Activated T-helper 2 cell treated with anti-CD3 and anti-CD28 coated beads, Interferon-gamma antibody, Interleukin-2, Interleukin-4, amounts not matched to agents 10 μg/mL and 5 μg/mL and 100 μg/mL, durations not matched to agents 14 hours and 24 hours and 36 hours (primary cell): Measurements from ENCODE around the gene STX8. TPM values are rescaled to one million over a fixed set of nuclear protein-coding genes. Genes with fewer than 3 reads are reported as not detected.

Source experiments
- DNase-seq: peaks from one replicate; pipeline ENCODE4 v3.0.0; 2021; ENCODE audit warnings: low spot score
- H3K27ac Mint-ChIP-seq: one replicate; pipeline ENCODE4 v1.8.0; 2021; ENCODE audit warnings: mixed read lengths
- H3K27me3 Mint-ChIP-seq: one replicate; pipeline ENCODE4 v1.8.0; 2021; ENCODE audit warnings: low read depth, mixed read lengths
- H3K36me3 Mint-ChIP-seq: one replicate; pipeline ENCODE4 v1.8.0; 2021; ENCODE audit warnings: low read depth, mixed read lengths
- H3K4me1 Mint-ChIP-seq: one replicate; pipeline ENCODE4 v1.8.0; 2021; ENCODE audit warnings: low read depth, mixed read lengths
- H3K4me3 Mint-ChIP-seq: one replicate; pipeline ENCODE4 v1.8.0; 2021; ENCODE audit warnings: low read depth, mild to moderate bottlenecking, moderate library complexity, mixed read lengths
- H3K9me3 Mint-ChIP-seq: one replicate; pipeline ENCODE4 v1.8.0; 2021; ENCODE audit warnings: mixed read lengths
- intact Hi-C: fragments of 100-400 bp; cut with micrococcal nuclease; formaldehyde crosslinking; loops from one replicate; pipeline ENCODE4 v1.15.1; 2023
- total RNA-seq: library from RNA; stranded (reverse); gene quantifications from 2 replicates; pipeline ENCODE4 v1.2.3, GENCODE V29; 2022

STX8 gene
- total RNA-seq, 1 donor from 2014 or later: 52.1 TPM

DNA sequence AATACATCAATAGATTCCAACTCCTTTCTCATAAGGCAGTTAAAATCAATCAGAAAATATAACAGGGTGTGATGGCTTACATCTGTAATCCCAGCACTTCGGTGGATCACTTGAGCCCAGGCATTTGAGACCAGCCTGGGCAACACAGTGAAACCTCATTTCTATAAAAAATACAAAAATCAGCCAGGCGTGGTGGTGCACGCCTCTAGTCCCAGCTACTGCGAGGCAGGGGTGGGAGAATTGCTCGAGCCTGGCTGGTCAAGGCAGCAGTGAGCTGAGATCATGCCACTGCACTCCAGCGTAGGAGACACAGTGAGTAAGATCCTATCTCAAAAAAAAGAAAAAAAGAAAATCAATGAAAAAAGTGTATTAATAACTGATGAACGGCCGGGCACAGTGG lies 295.7 kb downstream of the STX8 start:
- H3K4me1 Mint-ChIP-seq: peaks cover 5% of the 10 kb centered on the region
- H3K4me3 Mint-ChIP-seq: no peak overlapping the region
- H3K27me3 Mint-ChIP-seq: no peaks in the 10 kb centered on the region
- H3K9me3 Mint-ChIP-seq: no peaks in the 10 kb centered on the region
- no peak for DNase-seq
- intact Hi-C loops: loop anchor here (10.0 kb wide), 1 partner anchor 325 kb away; no protein-coding TSS in a partner anchor
- no peaks in the 10 kb centered on the region for H3K36me3 Mint-ChIP-seq
- H3K27ac Mint-ChIP-seq: no peak overlapping the region

- intact Hi-C loops: loop anchor here (1.0 to 10.0 kb wide), 3 partner anchors 15 to 320 kb away; no protein-coding TSS in a partner anchor
- Mint-ChIP-seq H3K4me3 (no peak overlapping the region), H3K36me3 (no peaks in the 10 kb centered on the region), H3K27ac (peak overlapping the region; percentile 9), H3K4me1 (peaks cover 18% of the 10 kb centered on the region), H3K27me3 (no peaks in the 10 kb centered on the region), H3K9me3 (no peaks in the 10 kb centered on the region)
- no peak for DNase-seq
Observed at GRCh38 chr17:9274973-9275372, 300.6 kb downstream of the STX8 start.

DNA sequence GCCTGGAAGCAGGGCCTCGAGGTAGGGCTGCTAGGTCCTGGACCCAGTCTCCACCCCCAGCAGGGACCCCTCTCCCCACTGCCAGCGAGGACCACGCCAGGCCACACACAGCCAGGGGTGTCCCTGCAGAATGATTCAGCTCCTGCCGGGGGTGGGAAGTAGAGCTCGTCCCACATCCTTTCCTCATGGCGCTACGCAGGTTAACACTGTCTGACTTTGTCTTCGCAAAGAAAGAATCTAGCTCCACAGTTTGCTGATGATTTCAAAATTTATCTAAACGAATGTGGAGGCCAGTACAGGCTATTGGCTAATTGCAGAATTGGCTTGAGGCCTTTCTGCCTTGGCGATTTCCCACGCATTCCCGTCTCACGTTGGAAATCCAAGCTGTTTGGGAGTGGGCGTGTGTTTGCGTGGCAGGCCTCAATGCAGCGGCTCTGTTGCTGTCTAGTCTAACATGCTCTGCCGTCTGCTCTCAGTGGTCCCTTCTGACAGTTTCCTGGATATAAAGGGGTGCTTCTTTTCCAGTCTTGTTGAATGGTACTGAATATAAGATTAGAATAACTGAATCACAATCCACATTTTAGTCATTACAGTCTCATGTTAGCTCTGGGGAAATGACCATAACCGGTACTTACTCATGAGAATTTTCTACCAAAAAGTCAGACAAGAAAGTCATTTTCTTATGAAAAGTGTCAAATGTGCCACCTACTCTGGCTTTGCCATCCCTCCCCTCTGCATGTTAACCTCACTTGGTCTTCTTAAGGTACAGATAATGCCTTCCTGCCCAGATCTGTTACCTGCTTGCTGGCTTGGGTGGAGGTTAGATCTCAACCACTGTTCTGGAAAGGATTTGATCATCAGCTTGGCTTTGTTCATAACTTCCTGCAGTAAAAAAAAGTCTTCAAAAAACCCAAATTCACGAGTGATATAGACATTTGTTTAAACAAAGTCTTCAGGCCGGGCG lies 301.9 kb downstream of the STX8 start:
- no peak for DNase-seq
- H3K27ac Mint-ChIP-seq: peak overlapping the region; percentile 72
- intact Hi-C loops: loop anchor here (1.0 to 10.0 kb wide), 4 partner anchors 17 to 319 kb away; no protein-coding TSS in a partner anchor
- no peaks in the 10 kb centered on the region for H3K9me3 Mint-ChIP-seq
- H3K27me3 Mint-ChIP-seq: no peaks in the 10 kb centered on the region
- peak overlapping the region; percentile 18 for H3K4me3 Mint-ChIP-seq
- no peaks in the 10 kb centered on the region for H3K36me3 Mint-ChIP-seq
- H3K4me1 Mint-ChIP-seq: peaks cover 18% of the 10 kb centered on the region

DNA sequence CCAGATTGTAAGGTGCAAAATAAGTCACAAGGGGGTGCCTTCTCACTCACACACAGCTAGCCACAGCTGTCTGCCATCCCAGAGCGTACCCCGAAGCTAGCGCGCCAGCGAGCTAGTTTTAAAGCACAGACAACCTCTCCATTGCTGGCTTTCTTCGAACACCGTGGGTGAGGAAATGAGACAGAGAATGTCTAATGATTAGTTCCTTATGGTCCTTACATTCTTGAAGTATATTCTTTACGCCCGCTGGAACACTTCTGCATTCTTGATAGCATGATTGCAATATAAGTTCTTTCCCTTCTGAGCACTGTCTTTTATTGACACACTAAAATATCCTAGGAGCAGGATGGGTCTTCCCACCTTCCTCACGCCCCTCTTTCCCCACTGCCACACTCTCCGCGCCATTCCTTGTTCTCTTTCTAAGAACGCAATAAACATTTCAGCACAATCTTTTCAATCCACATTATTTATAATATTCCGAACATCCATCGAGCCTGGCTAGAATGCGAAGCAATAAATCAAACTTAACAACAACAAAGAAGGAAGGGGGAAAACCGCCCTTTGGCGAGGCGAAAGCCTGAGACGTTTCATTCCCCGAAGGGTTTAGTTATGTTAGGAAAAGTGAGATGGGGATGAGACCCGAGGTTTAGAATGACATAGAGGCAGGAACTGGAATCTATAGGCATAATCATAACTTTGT lies 303.0 kb downstream of the STX8 start:
- Mint-ChIP-seq H3K9me3 (no peaks in the 10 kb centered on the region), H3K27me3 (no peaks in the 10 kb centered on the region), H3K4me1 (peaks cover 18% of the 10 kb centered on the region), H3K36me3 (no peaks in the 10 kb centered on the region), H3K27ac (peak overlapping the region; percentile 72), H3K4me3 (no peak overlapping the region)
- no peak for DNase-seq
- intact Hi-C loops: loop anchor here (1.0 to 10.0 kb wide), 3 partner anchors 20 to 318 kb away; no protein-coding TSS in a partner anchor

- no peak overlapping the region for H3K4me3 Mint-ChIP-seq
- H3K36me3 Mint-ChIP-seq: no peaks in the 10 kb centered on the region
- DNase-seq: no peak
- intact Hi-C loops: loop anchor here (5.0 to 10.0 kb wide), 2 partner anchors 35 to 317 kb away; no protein-coding TSS in a partner anchor
- H3K4me1 Mint-ChIP-seq: peaks cover 18% of the 10 kb centered on the region
- H3K27me3 Mint-ChIP-seq: no peaks in the 10 kb centered on the region
- no peaks in the 10 kb centered on the region for H3K9me3 Mint-ChIP-seq
- H3K27ac Mint-ChIP-seq: no peak overlapping the region
Observed at GRCh38 chr17:9271989-9272388, 303.6 kb downstream of the STX8 start.

DNA sequence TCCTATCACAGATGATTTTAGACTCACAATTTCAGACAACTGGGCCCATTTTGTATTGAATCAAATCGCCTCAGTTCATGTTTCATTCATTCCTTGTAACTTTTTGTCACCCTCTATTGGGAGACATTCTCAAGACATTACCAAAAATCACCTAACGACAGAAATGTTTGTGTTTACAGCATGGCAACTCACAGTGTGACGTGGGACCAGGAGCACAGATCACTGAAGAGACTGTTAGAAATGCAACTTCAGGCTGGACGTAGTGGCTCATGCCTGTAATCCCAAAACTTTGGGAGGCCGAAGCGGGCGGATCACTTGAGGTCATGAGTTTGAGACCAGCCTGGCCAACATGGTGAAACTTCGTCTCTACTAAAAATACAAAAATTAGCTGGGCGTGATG lies 304.7 kb downstream of the STX8 start:
- H3K36me3 Mint-ChIP-seq: no peaks in the 10 kb centered on the region
- no peaks in the 10 kb centered on the region for H3K9me3 Mint-ChIP-seq
- no peak overlapping the region for H3K27ac Mint-ChIP-seq
- DNase-seq: no peak
- H3K27me3 Mint-ChIP-seq: no peaks in the 10 kb centered on the region
- intact Hi-C loops: loop anchor here (5.0 to 10.0 kb wide), 2 partner anchors 34 to 316 kb away; no protein-coding TSS in a partner anchor
- no peak overlapping the region for H3K4me3 Mint-ChIP-seq
- peaks cover 18% of the 10 kb centered on the region for H3K4me1 Mint-ChIP-seq

DNA sequence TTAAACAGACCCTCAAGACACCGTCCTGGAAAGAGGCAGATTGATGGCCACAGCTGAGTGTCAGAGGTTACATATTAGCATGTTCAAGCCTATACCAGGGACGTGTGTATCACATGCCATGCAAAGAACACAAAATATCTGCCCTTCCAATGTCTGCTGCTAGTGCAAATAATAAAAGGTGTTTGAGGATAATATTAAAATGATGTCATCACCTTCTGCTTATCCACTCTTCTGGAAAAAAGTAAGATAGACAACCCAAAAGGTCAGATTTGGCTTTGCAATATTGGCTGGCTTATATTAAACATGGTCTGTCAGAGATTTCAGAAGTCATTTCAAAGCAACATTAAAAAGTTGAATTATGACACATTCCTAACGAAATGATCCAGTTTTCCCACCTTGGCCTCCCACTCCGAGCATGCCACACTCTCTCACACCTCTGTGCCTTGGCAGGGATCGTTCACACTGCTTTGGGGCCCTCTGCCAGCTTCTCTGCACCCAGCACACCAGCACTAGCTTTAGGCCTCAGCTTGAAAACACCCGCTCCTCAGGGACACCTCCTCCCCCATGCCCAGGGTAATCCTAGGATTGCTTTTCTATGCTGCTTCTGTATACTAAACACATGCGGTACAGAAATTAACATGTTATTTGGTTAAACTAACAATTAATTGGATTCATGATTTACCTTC lies 306.1 kb downstream of the STX8 start:
- H3K27ac Mint-ChIP-seq: no peak overlapping the region
- H3K4me1 Mint-ChIP-seq: peaks cover 13% of the 10 kb centered on the region
- no peaks in the 10 kb centered on the region for H3K27me3 Mint-ChIP-seq
- no peaks in the 10 kb centered on the region for H3K9me3 Mint-ChIP-seq
- H3K36me3 Mint-ChIP-seq: no peaks in the 10 kb centered on the region
- intact Hi-C loops: loop anchor here (5.0 to 10.0 kb wide), 2 partner anchors 32 to 315 kb away; no protein-coding TSS in a partner anchor
- no peak overlapping the region for H3K4me3 Mint-ChIP-seq
- no peak for DNase-seq

GRCh38 chr17:9268546-9268945 lies 307.1 kb downstream of the STX8 start:
- no peaks in the 10 kb centered on the region for H3K9me3 Mint-ChIP-seq
- intact Hi-C loops: no loop called here

DNA sequence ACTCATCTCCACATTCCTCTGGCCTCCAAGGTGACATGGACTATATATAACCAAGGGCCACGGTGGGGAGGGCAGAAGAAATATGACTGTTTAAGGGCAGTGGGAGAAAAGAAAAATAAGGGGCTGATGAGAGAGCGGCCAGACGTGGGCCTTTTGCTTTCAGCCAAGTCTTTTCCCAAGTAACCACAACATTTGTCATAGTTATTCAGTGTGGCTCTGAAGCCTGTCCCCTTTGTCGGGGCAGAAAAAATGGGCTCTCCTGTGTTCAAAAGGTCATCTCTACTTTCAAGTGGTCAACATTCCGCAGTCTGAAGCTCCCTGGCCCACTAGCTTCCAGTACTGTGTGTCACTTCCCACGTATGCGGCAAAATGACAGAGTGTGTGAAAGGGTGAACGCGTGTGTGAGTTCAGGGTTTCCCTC lies 308.9 kb downstream of the STX8 start:
- H3K4me3 Mint-ChIP-seq: no peak overlapping the region
- H3K27me3 Mint-ChIP-seq: no peaks in the 10 kb centered on the region
- no peaks in the 10 kb centered on the region for H3K9me3 Mint-ChIP-seq
- no peaks in the 10 kb centered on the region for H3K36me3 Mint-ChIP-seq
- no peak overlapping the region for H3K27ac Mint-ChIP-seq
- intact Hi-C loops: no loop called here
- H3K4me1 Mint-ChIP-seq: peaks cover under 1% of the 10 kb centered on the region
- DNase-seq: no peak

More at GRCh38 chr17:9268546-9268945, 307.1 kb downstream of the STX8 start:
- no peak overlapping the region for H3K4me3 Mint-ChIP-seq
- no peaks in the 10 kb centered on the region for H3K27me3 Mint-ChIP-seq
- no peak for DNase-seq
- H3K27ac Mint-ChIP-seq: no peak overlapping the region
- no peaks in the 10 kb centered on the region for H3K36me3 Mint-ChIP-seq
- peaks cover 7% of the 10 kb centered on the region for H3K4me1 Mint-ChIP-seq

DNA sequence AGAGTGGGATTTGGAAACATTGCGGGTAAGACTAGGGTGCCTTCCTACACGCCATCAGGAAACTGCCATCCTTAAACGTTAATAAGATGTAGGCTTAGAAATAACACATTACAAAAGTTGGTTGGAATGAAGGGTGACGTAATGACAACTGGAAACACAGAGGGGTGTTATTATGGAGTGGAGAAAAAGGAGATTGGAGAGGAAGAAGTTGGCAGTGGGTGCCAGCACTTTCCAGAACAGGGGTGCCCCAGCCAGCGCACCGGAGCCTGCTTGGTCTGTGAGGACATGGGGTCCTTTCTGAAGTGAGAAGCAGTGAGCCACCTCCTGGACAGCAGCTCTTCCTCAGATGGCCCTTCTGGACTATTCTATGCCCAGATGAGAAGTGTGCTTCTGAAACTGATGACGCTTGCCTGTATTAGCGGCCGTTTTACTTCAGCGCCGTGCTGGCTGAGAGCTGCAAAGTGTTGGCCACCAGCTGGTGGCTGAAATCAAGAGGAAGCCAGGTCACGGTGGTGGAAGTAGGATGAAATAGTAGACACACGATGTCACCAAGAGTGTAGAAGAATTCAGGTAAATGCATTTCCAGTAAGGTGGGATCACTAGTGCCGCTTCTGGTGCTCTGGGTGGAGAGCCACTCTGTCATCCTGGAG lies 309.5 kb downstream of the STX8 start:
- no peak for DNase-seq
- Mint-ChIP-seq H3K4me3 (no peak overlapping the region), H3K9me3 (no peaks in the 10 kb centered on the region), H3K4me1 (peaks cover 5% of the 10 kb centered on the region), H3K36me3 (no peaks in the 10 kb centered on the region), H3K27me3 (no peaks in the 10 kb centered on the region), H3K27ac (no peak overlapping the region)
- intact Hi-C loops: no loop called here

- DNase-seq: no peak
- Mint-ChIP-seq H3K9me3 (no peaks in the 10 kb centered on the region), H3K27ac (no peak overlapping the region), H3K4me3 (no peak overlapping the region), H3K36me3 (no peaks in the 10 kb centered on the region), H3K4me1 (peaks cover 11% of the 10 kb centered on the region), H3K27me3 (no peaks in the 10 kb centered on the region)
- intact Hi-C loops: no loop called here
Observed at GRCh38 chr17:9261081-9262012, 314.3 kb downstream of the STX8 start.
